GM18868 (cell line): ENCODE measurements around the gene HMX1.

Experiments
- ATAC-seq: cut with Tn5 transposase; IDR thresholded peaks from one replicate; pipeline ENCODE4 v1.9.1; 2021; ENCODE audit warnings: mild to moderate bottlenecking, moderate library complexity; ENCODE audit not compliant: unreplicated experiment

Gene HMX1

GRCh38 chr4:8893227-8893623 lies 21.6 kb upstream of the HMX1 start:
- no peak for ATAC-seq

- ATAC-seq, result no peak
Measured at GRCh38 chr4:8892556-8893226, 21.1 kb upstream of the HMX1 start.

GRCh38 chr4:8891646-8892555 lies 20.3 kb upstream of the HMX1 start:
- ATAC-seq, result no peak

GRCh38 chr4:8891255-8891645 lies 19.6 kb upstream of the HMX1 start:
- no peak for ATAC-seq

- no peak for ATAC-seq
Measured at GRCh38 chr4:8888856-8889255, 17.2 kb upstream of the HMX1 start.

- no peak for ATAC-seq
Measured at GRCh38 chr4:8886612-8887406, 15.2 kb upstream of the HMX1 start.

GRCh38 chr4:8882239-8882638 lies 10.6 kb upstream of the HMX1 start:
- ATAC-seq, result no peak

GRCh38 chr4:8880851-8881250 lies 9.2 kb upstream of the HMX1 start:
- no peak for ATAC-seq

- ATAC-seq, result no peak
Measured at GRCh38 chr4:8879574-8879973, 7.9 kb upstream of the HMX1 start.

GRCh38 chr4:8878421-8878820 lies 6.8 kb upstream of the HMX1 start:
- ATAC-seq, result no peak

- ATAC-seq, result no peak
Measured at GRCh38 chr4:8877780-8878040, 6.1 kb upstream of the HMX1 start.

GRCh38 chr4:8876982-8877779 lies 5.5 kb upstream of the HMX1 start:
- ATAC-seq, result no peak

- ATAC-seq, result no peak
Measured at GRCh38 chr4:8874896-8875680, 3.4 kb upstream of the HMX1 start.

GRCh38 chr4:8874003-8874895 lies 2.6 kb upstream of the HMX1 start:
- ATAC-seq, result no peak

- no peak for ATAC-seq
Measured at GRCh38 chr4:8872402-8873291, 1.0 kb upstream of the HMX1 start.

- no peak for ATAC-seq
Measured at GRCh38 chr4:8870647-8871416, 807 bp downstream of the HMX1 start.

GRCh38 chr4:8869898-8870646 lies 1.6 kb downstream of the HMX1 start:
- no peak for ATAC-seq
